Adrenal gland (tissue), 5 donors: Measurements from ENCODE around the gene MEX3A.

Experiments used
- POLR2A ChIP-seq, 2 donors: fragments of 450-650 bp; IDR thresholded peaks; one replicate each; pipeline ENCODE4 v1.6.1; 2017; ENCODE audit warnings: antibody characterized with exemption in 2 of 2, mild to moderate bottlenecking in 2 of 2, moderate library complexity in 1 of 2
- TF ChIP-seq, protein P1 (sequence below), 6 experiments: fragments of 450-650 bp in 4 of 6; fragments of 200-600 bp in 2 of 6; sonication (generic) in 1 of 6; IDR thresholded peaks; 1 replicate in 5 of 6; 2 replicates in 1 of 6; pipeline versions ENCODE4 v1.5.1 to v1.8.0; 2016 to 2021; ENCODE audit warnings: antibody characterized with exemption in 6 of 6, mild to moderate bottlenecking in 2 of 6, moderate library complexity in 1 of 6
- donor health status: DM: no; HTN: no; CAD: no.

DNA sequence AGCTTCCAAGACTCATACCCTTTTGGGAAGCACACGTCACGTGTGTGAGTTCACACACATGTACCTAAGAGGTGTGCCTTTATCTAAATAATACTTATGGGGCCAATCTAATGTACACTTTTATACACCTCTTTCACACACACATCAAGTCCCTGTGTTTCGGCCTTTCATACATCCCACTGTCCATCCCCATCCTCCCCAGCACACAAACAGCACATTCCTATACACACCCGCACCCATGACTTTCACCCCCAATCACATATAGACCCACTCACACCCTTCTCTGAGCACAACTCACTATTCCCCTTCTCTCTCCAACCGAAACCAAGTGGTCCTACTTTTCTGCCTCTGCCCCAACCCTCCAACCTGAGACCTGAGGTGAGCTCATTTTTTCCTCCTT is 3.5 kb downstream of the MEX3A start:
- TF ChIP-seq POLR2A (IDR thresholded peaks at IDR 0.05) = no peak
- TF ChIP-seq, protein P1, sequence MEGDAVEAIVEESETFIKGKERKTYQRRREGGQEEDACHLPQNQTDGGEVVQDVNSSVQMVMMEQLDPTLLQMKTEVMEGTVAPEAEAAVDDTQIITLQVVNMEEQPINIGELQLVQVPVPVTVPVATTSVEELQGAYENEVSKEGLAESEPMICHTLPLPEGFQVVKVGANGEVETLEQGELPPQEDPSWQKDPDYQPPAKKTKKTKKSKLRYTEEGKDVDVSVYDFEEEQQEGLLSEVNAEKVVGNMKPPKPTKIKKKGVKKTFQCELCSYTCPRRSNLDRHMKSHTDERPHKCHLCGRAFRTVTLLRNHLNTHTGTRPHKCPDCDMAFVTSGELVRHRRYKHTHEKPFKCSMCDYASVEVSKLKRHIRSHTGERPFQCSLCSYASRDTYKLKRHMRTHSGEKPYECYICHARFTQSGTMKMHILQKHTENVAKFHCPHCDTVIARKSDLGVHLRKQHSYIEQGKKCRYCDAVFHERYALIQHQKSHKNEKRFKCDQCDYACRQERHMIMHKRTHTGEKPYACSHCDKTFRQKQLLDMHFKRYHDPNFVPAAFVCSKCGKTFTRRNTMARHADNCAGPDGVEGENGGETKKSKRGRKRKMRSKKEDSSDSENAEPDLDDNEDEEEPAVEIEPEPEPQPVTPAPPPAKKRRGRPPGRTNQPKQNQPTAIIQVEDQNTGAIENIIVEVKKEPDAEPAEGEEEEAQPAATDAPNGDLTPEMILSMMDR (IDR thresholded peaks at IDR 0.05) = no peak
